NCI-H1092 (cell line): ENCODE measurements around the gene SLC26A6.

Source experiments
- DNase-seq: peaks from one replicate; lab custom pipeline; 2025; lab: John Stamatoyannopoulos, UW

Gene SLC26A6

GRCh38 chr3:48599077-48599501 lies 36.2 kb downstream of the SLC26A6 start:
- DNase-seq = no peak

- DNase-seq = no peak
Measured at GRCh38 chr3:48598323-48599076, 36.8 kb downstream of the SLC26A6 start.

GRCh38 chr3:48597408-48597800 lies 37.9 kb downstream of the SLC26A6 start:
- no peak for DNase-seq

GRCh38 chr3:48596676-48597407 lies 38.4 kb downstream of the SLC26A6 start:
- no peak for DNase-seq

GRCh38 chr3:48596157-48596556 lies 39.1 kb downstream of the SLC26A6 start:
- no peak for DNase-seq

GRCh38 chr3:48595526-48596121 lies 39.6 kb downstream of the SLC26A6 start:
- DNase-seq = no peak

- no peak for DNase-seq
Measured at GRCh38 chr3:48595075-48595525, 40.2 kb downstream of the SLC26A6 start, which contains the start of gene COL7A1. TSS of gene COL7A1 (minus strand) at chr3:48595329. CDS start at chr3:48595159, 170 bp downstream.

GRCh38 chr3:48594417-48595049 lies 40.7 kb downstream of the SLC26A6 start:
- no peak for DNase-seq

- DNase-seq = no peak
Measured at GRCh38 chr3:48593337-48593736, 41.9 kb downstream of the SLC26A6 start.

GRCh38 chr3:48592519-48593087 lies 42.7 kb downstream of the SLC26A6 start:
- no peak for DNase-seq

- DNase-seq = no peak
Measured at GRCh38 chr3:48591886-48592518, 43.3 kb downstream of the SLC26A6 start.

GRCh38 chr3:48591436-48591835 lies 43.8 kb downstream of the SLC26A6 start:
- DNase-seq = no peak

GRCh38 chr3:48588230-48588629 lies 47.0 kb downstream of the SLC26A6 start:
- DNase-seq = no peak

GRCh38 chr3:48587686-48588085 lies 47.6 kb downstream of the SLC26A6 start:
- DNase-seq = no peak

- DNase-seq = no peak
Measured at GRCh38 chr3:48585411-48585810, 49.9 kb downstream of the SLC26A6 start.

- DNase-seq = no peak
Measured at GRCh38 chr3:48584836-48585235, 50.4 kb downstream of the SLC26A6 start.

- DNase-seq = no peak
Measured at GRCh38 chr3:48581621-48582481, 53.4 kb downstream of the SLC26A6 start.

- no peak for DNase-seq
Measured at GRCh38 chr3:48576647-48577046, 58.6 kb downstream of the SLC26A6 start.
